Left lung (tissue), 10 donors: ENCODE measurements around the gene GTPBP4. TPM values are rescaled to one million over a fixed set of nuclear protein-coding genes. Genes with fewer than 3 reads are reported as not detected.
"Not testable (repeated sequence)": the region's sequence is repeated elsewhere in the genome, so short reads cannot be mapped to it uniquely, and the experiment has no call there.

Experiments used
- ATAC-seq: fragments of 200-7000 bp; cut with Tn5 transposase; one replicate; pipeline ENCODE4 v1.9.1; 2020; ENCODE audit warnings: moderate library complexity
- DNase-seq, 4 donors: peaks; one replicate each; pipeline ENCODE4 v3.0.0-alpha.2; 2013 to 2020
- H3K27ac ChIP-seq, 2 donors: fragments of 200-600 bp; sonication (generic) in 1 of 2; one replicate each; pipeline versions ENCODE4 v1.5.0 to v1.8.0; 2020 to 2021
- H3K27me3 ChIP-seq, 2 donors: fragments of 200-600 bp; sonication (generic) in 1 of 2; one replicate each; pipeline versions ENCODE4 v1.5.0 to v1.8.0; 2020 to 2021
- H3K36me3 ChIP-seq, 2 donors: fragments of 200-600 bp; sonication (generic) in 1 of 2; one replicate each; pipeline versions ENCODE4 v1.5.0 to v1.8.0; 2020 to 2021
- H3K4me1 ChIP-seq, 2 donors: fragments of 200-600 bp; one replicate each; pipeline ENCODE4 v1.8.0; 2021
- H3K4me3 ChIP-seq, 2 donors: fragments of 200-600 bp; sonication (generic) in 1 of 2; one replicate each; pipeline versions ENCODE4 v1.5.0 to v1.8.0; 2020 to 2021; ENCODE audit warnings: mild to moderate bottlenecking in 1 of 2
- H3K9me3 ChIP-seq, 2 donors: fragments of 200-600 bp; sonication (generic) in 1 of 2; one replicate each; pipeline versions ENCODE4 v1.5.0 to v1.8.0; 2020 to 2021
- intact Hi-C, 2 donors: fragments of 100-400 bp; cut with DNase I; formaldehyde crosslinking; loops; one replicate each; pipeline versions ENCODE4 v1.11.2 to v1.14.2; 2022
- polyA plus RNA-seq, 6 donors: library from polyadenylated mRNA; unstranded; fragments of 120-200 nt; gene quantifications; one replicate each; pipeline ENCODE4 v1.2.1, GENCODE V29; 2013; ENCODE audit not compliant: insufficient read length in 6 of 6
- total RNA-seq, 2 donors: library from RNA; stranded (reverse); fragmentation: NEBNext Ultra II Directional; extraction: Animal tissue kit (Norgen Biotek cat#: 25700); gene quantifications; one replicate each; pipeline ENCODE4 v1.2.1, GENCODE V29; 2021
- TF ChIP-seq, protein P1 (sequence below), 2 donors: fragments of 200-600 bp; sonication (generic) in 1 of 2; IDR thresholded peaks; one replicate each; pipeline versions ENCODE4 v1.5.0 to v1.8.0; 2021; ENCODE audit warnings: antibody characterized with exemption in 2 of 2
- donor health status: DM: no; HTN: yes; CAD: no.
- donor health status: DM: no; HTN: no; CAD: no.

Gene GTPBP4
- total and polyA plus RNA-seq, 8 donors = 33.2 to 62.7 (median 50.5) TPM

DNA sequence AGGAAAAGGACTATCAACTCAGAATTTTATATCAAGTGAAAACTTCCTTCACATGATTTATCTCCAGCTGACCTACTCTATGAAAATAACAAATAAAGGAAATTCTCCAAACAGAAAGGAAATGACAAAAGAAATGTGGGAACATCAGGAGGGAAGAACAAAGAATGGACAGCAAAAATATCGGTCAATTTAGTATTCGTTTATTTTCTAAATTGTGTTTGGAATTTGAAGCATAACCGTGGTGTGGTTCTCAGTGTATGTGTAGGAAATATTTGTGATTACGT lies 76.7 kb downstream of the GTPBP4 start:
- H3K27ac ChIP-seq = peak overlapping the region in 1 of 2 donors; percentile 70
- no peaks in the 10 kb centered on the region for H3K27me3 ChIP-seq
- intact Hi-C loops = no loop called here
- no peak for ATAC-seq
- no peak overlapping the region for H3K4me3 ChIP-seq
- TF ChIP-seq, protein P1, sequence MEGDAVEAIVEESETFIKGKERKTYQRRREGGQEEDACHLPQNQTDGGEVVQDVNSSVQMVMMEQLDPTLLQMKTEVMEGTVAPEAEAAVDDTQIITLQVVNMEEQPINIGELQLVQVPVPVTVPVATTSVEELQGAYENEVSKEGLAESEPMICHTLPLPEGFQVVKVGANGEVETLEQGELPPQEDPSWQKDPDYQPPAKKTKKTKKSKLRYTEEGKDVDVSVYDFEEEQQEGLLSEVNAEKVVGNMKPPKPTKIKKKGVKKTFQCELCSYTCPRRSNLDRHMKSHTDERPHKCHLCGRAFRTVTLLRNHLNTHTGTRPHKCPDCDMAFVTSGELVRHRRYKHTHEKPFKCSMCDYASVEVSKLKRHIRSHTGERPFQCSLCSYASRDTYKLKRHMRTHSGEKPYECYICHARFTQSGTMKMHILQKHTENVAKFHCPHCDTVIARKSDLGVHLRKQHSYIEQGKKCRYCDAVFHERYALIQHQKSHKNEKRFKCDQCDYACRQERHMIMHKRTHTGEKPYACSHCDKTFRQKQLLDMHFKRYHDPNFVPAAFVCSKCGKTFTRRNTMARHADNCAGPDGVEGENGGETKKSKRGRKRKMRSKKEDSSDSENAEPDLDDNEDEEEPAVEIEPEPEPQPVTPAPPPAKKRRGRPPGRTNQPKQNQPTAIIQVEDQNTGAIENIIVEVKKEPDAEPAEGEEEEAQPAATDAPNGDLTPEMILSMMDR (IDR thresholded peaks at IDR 0.05) = no peak
- peaks cover 0 to 61% of the 10 kb centered on the region in 2 donors for H3K4me1 ChIP-seq
- H3K9me3 ChIP-seq = no peaks in the 10 kb centered on the region
- DNase-seq = no peak
- peaks cover 0 to 5% of the 10 kb centered on the region in 2 donors for H3K36me3 ChIP-seq

GRCh38 chr10:1066734-1067133 lies 78.5 kb downstream of the GTPBP4 start:
- H3K27me3 ChIP-seq, ATAC-seq, intact Hi-C loops, DNase-seq, H3K9me3 ChIP-seq, H3K4me3 ChIP-seq, H3K36me3 ChIP-seq, H3K27ac ChIP-seq: not testable (repeated sequence)
- H3K4me1 ChIP-seq = peaks cover 0 to 47% of the 10 kb centered on the region in 2 donors

- no peaks in the 10 kb centered on the region for H3K27me3 ChIP-seq
- H3K4me3 ChIP-seq = no peak overlapping the region
- peaks cover 0 to 21% of the 10 kb centered on the region in 2 donors for H3K36me3 ChIP-seq
- intact Hi-C loops = no loop called here
- H3K4me1 ChIP-seq = peaks cover 0 to 28% of the 10 kb centered on the region in 2 donors
- no peaks in the 10 kb centered on the region for H3K9me3 ChIP-seq
- ATAC-seq = no peak
- TF ChIP-seq, protein P1 (IDR thresholded peaks at IDR 0.05) = no peak
- DNase-seq = no peak
- H3K27ac ChIP-seq = no peak overlapping the region
Observed at GRCh38 chr10:1068380-1069361, 80.4 kb downstream of the GTPBP4 start.

Other genes starting within 250 kb of the GTPBP4 start
- 100 to 1,000 TPM; 121 to 122 TPM for gene LARP4B, start 56.7 kb upstream of the GTPBP4 start, total RNA-seq
- gene LARP4B, start 56.7 kb upstream of the GTPBP4 start, polyA plus RNA-seq = 10 to 100 TPM; 45.1 to 61.1 (median 51.2) TPM
- not detected for gene IDI2, start 37.4 kb downstream of the GTPBP4 start, total RNA-seq
- under 1 TPM in 3 of 6 donors, not detected in 3; 0.17 to 0.24 (median 0.17) TPM for gene IDI2, start 37.4 kb downstream of the GTPBP4 start, polyA plus RNA-seq
- 100 to 1,000 TPM in 1 of 2 donors, 10 to 100 TPM in 1; 61.1 to 101 TPM for gene IDI1, start 60.7 kb downstream of the GTPBP4 start, total RNA-seq
- gene IDI1, start 60.7 kb downstream of the GTPBP4 start, polyA plus RNA-seq = 10 to 100 TPM; 43.7 to 85.0 (median 62.6) TPM
- gene WDR37, start 68.0 kb downstream of the GTPBP4 start, total RNA-seq = 10 to 100 TPM; 16.1 to 23.8 TPM
- 10 to 100 TPM; 17.2 to 20.4 (median 18.1) TPM for gene WDR37, start 68.0 kb downstream of the GTPBP4 start, polyA plus RNA-seq